HG03457 (cell line): ENCODE data around the gene C16orf78.
A peak's percentile ranks its signal among the peaks of the same experiment; 100 is the strongest.

Source experiments
- ATAC-seq: cut with Tn5 transposase; IDR thresholded peaks from one replicate; pipeline ENCODE4 v1.9.1; 2021; ENCODE audit warnings: moderate number of reproducible peaks; ENCODE audit not compliant: unreplicated experiment

C16orf78 gene

GRCh38 chr16:49428808-49429207, 55.2 kb downstream of the C16orf78 start:
- ATAC-seq = no peak

GRCh38 chr16:49431040-49431439, 57.4 kb downstream of the C16orf78 start:
- no peak for ATAC-seq

- no peak for ATAC-seq
Observed at GRCh38 chr16:49431591-49432290, 58.1 kb downstream of the C16orf78 start.

GRCh38 chr16:49434733-49435132, 61.1 kb downstream of the C16orf78 start:
- no peak for ATAC-seq

GRCh38 chr16:49436181-49436580, 62.6 kb downstream of the C16orf78 start:
- ATAC-seq = no peak

GRCh38 chr16:49437344-49437743, 63.7 kb downstream of the C16orf78 start:
- ATAC-seq = no peak

GRCh38 chr16:49439050-49439449, 65.4 kb downstream of the C16orf78 start:
- no peak for ATAC-seq

- no peak for ATAC-seq
Observed at GRCh38 chr16:49439676-49440075, 66.1 kb downstream of the C16orf78 start.

- ATAC-seq = no peak
Observed at GRCh38 chr16:49440156-49441065, 66.8 kb downstream of the C16orf78 start.

DNA sequence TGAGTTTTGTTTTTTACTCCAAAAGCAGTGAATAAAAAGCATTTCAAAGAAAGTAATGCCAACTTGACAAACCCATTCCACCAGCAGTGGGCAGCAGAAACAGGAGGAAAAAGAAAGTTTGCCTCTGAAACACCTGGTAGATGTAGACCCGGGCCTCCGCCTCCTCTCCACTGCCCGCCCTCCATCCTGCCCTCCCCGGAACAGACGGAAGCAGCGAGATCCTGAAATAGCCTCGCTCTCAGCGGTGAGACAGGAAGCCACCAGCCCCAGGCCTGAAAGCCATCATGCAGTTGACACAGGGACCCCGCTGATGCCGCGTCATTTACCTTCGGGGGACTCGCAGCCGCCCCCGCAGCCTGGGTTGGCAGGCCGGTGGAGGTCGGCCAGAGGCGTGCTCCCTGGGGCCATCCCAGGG, 67.8 kb downstream of the C16orf78 start:
- peak; percentile 98 for ATAC-seq

- no peak for ATAC-seq
Observed at GRCh38 chr16:49442805-49443204, 69.2 kb downstream of the C16orf78 start.

GRCh38 chr16:49443576-49443975, 70.0 kb downstream of the C16orf78 start:
- no peak for ATAC-seq

GRCh38 chr16:49446805-49447204, 73.2 kb downstream of the C16orf78 start:
- no peak for ATAC-seq
